ENCODE measurements around the gene FRAT2.

- TF ChIP-seq CEBPB (IDR thresholded peaks at IDR 0.05; ENCODE audit: borderline replicate concordance in 1 of 2, low read depth in 2 of 2, low read length in 2 of 2) (no peak), NFYA (IDR thresholded peaks at IDR 0.05; ENCODE audit: borderline replicate concordance, low read depth, low read length) (no peak), POLR2A (IDR thresholded peaks at IDR 0.05; ENCODE audit: low read depth, low read length) (no peak), GABPA (IDR thresholded peaks at IDR 0.05; ENCODE audit: low read depth) (no peak)
Measured at GRCh38 chr10:97362310-97363033, 27.9 kb upstream of the FRAT2 start.
